HEK293T (cell line): Measurements from ENCODE around the gene PGM2.

ENCODE experiments used
- ARNT ChIP-seq: fragments of 450-650 bp; IDR thresholded peaks from 2 replicates; pipeline ENCODE4 v1.6.1; 2017; ENCODE audit warnings: mild to moderate bottlenecking
- BHLHE40 ChIP-seq: fragments of 450-650 bp; IDR thresholded peaks from 2 replicates; pipeline ENCODE4 v1.6.1; 2016; ENCODE audit warnings: mild to moderate bottlenecking, moderate library complexity, borderline replicate concordance
- CTBP1 ChIP-seq: fragments of 450-650 bp; IDR thresholded peaks from 2 replicates; pipeline ENCODE4 v1.6.1; 2016; ENCODE audit warnings: borderline replicate concordance
- ELF4 ChIP-seq: fragments of 450-650 bp; IDR thresholded peaks from 2 replicates; pipeline ENCODE4 v1.6.1; 2017; ENCODE audit warnings: antibody characterized with exemption
- FOXA1 ChIP-seq: fragments of 450-650 bp; IDR thresholded peaks from 2 replicates; pipeline ENCODE4 v1.6.1; 2016; ENCODE audit warnings: mild to moderate bottlenecking
- FOXK2 ChIP-seq: fragments of 450-650 bp; IDR thresholded peaks from 2 replicates; pipeline ENCODE4 v1.6.1; 2016; ENCODE audit warnings: mild to moderate bottlenecking
- FOXM1 ChIP-seq: fragments of 450-650 bp; IDR thresholded peaks from 2 replicates; pipeline ENCODE4 v1.6.1; 2017; ENCODE audit warnings: mild to moderate bottlenecking, borderline replicate concordance
- HDGF ChIP-seq: fragments of 450-650 bp; IDR thresholded peaks from 2 replicates; pipeline ENCODE4 v1.6.1; 2017; ENCODE audit warnings: antibody characterized with exemption, borderline replicate concordance
- L3MBTL2 ChIP-seq: fragments of 450-650 bp; conservative IDR thresholded peaks from 2 replicates; pipeline ENCODE4 v1.6.1; 2016; ENCODE audit warnings: mild to moderate bottlenecking
- NFRKB ChIP-seq: fragments of 450-650 bp; IDR thresholded peaks from 2 replicates; pipeline ENCODE4 v1.6.1; 2016; ENCODE audit warnings: mild to moderate bottlenecking, moderate library complexity
- PKNOX1 ChIP-seq: fragments of 450-650 bp; IDR thresholded peaks from 2 replicates; pipeline ENCODE4 v1.6.1; 2016
- SP1 ChIP-seq: fragments of 450-650 bp; IDR thresholded peaks from 2 replicates; pipeline ENCODE4 v1.6.1; 2017
- SUZ12 ChIP-seq: fragments of 450-650 bp; IDR thresholded peaks from 2 replicates; pipeline ENCODE4 v1.6.1; 2016; ENCODE audit warnings: mild to moderate bottlenecking
- TARDBP ChIP-seq: fragments of 450-650 bp; IDR thresholded peaks from 2 replicates; pipeline ENCODE4 v1.6.1; 2016

- TF ChIP-seq ELF4 (no peak), FOXM1 (no peak), NFRKB (no peak), SP1 (no peak), L3MBTL2 (no peak), SUZ12 (no peak), HDGF (no peak), TARDBP (no peak), PKNOX1 (no peak), BHLHE40 (no peak), CTBP1 (no peak), FOXK2 (no peak), FOXA1 (no peak), ARNT (no peak)
Measured at GRCh38 chr4:37816719-37817118, 9.8 kb upstream of the PGM2 start.
